Tibial artery (tissue), 4 donors: Measurements from ENCODE around the gene GPR107.
A peak's percentile ranks its signal among the peaks of the same experiment; 100 is the strongest.

ENCODE experiments used
- DNase-seq, 2 donors: peaks; one replicate each; pipeline ENCODE4 v3.0.0-alpha.2; 2019
- H3K27ac ChIP-seq, 2 donors: fragments of 200-600 bp; sonication (generic) in 1 of 2; 1 replicate in 1 of 2; 2 replicates in 1 of 2; pipeline ENCODE4 v1.5.1; 2018 to 2019; ENCODE audit warnings: mild to moderate bottlenecking in 1 of 2
- H3K27me3 ChIP-seq, 2 donors: fragments of 200-600 bp; sonication (generic) in 1 of 2; one replicate each; pipeline versions ENCODE4 v1.5.1 to v1.6.0; 2016 to 2019
- H3K36me3 ChIP-seq, 3 donors: fragments of 200-600 bp; sonication (generic) in 2 of 3; one replicate each; pipeline ENCODE4 v1.5.1; 2016 to 2019; ENCODE audit warnings: mild to moderate bottlenecking in 2 of 3
- H3K4me1 ChIP-seq, 4 donors: fragments of 200-600 bp; sonication (generic) in 2 of 4; 1 replicate in 3 of 4; 2 replicates in 1 of 4; pipeline ENCODE4 v1.5.1; 2016 to 2019
- H3K4me3 ChIP-seq, 2 donors: fragments of 200-600 bp; sonication (generic) in 1 of 2; 1 replicate in 1 of 2; 2 replicates in 1 of 2; pipeline ENCODE4 v1.5.1; 2018 to 2019; ENCODE audit warnings: mild to moderate bottlenecking in 2 of 2
- H3K9me3 ChIP-seq, 3 donors: fragments of 200-600 bp; sonication (generic) in 1 of 3; one replicate each; pipeline ENCODE4 v1.5.1; 2016 to 2019
- intact Hi-C: fragments of 100-400 bp; cut with DNase I; formaldehyde crosslinking; loops from one replicate; pipeline ENCODE4 v1.15.0; 2023; ENCODE audit warnings: low total_unique reads
- TF ChIP-seq, protein P1 (sequence below), 2 experiments: fragments of 200-600 bp in 1 of 2; fragments of 450-650 bp in 1 of 2; IDR thresholded peaks; one replicate each; pipeline ENCODE4 v1.5.1; 2017 to 2019; ENCODE audit warnings: antibody characterized with exemption in 2 of 2, mild to moderate bottlenecking in 1 of 2, moderate library complexity in 1 of 2

GPR107 gene

DNA sequence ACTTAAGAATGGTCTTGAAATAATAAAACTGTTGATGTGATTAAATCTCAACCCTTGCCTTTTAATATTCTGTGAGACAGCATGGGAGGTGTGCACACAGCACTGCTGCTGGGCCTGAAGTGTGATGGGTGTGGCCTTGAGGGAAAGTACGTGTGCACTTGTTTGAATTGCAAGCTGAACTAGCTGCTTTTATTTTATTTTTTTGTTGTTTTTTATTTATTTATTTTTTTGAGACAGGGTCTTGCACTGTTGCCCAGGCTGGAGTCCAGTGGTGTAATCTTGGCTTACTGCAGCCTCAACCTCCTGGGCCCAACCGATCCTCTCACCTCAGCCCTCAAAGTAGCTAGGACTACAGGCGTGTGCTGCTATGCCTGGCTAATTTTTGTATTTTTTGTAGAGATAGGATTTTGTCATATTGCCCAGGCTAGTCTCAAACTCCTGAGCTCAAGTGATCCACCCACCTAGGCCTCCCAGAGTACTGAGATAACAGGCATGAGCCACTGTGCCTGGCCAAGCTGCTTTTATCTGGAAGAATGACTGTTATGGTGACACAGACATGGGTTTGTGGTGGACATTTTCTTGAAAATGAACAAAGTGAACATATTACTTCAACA is 58.9 kb downstream of the GPR107 start:
- intact Hi-C loops: no loop called here
- H3K9me3 ChIP-seq: no peaks in the 10 kb centered on the region
- no peak overlapping the region for H3K27ac ChIP-seq
- peaks cover 24 to 84% (median 50%) of the 10 kb centered on the region in 3 donors for H3K36me3 ChIP-seq
- peaks cover 0 to 4% (median 2%) of the 10 kb centered on the region in 4 donors for H3K4me1 ChIP-seq
- H3K27me3 ChIP-seq: no peaks in the 10 kb centered on the region
- no peak overlapping the region for H3K4me3 ChIP-seq
- TF ChIP-seq, protein P1, sequence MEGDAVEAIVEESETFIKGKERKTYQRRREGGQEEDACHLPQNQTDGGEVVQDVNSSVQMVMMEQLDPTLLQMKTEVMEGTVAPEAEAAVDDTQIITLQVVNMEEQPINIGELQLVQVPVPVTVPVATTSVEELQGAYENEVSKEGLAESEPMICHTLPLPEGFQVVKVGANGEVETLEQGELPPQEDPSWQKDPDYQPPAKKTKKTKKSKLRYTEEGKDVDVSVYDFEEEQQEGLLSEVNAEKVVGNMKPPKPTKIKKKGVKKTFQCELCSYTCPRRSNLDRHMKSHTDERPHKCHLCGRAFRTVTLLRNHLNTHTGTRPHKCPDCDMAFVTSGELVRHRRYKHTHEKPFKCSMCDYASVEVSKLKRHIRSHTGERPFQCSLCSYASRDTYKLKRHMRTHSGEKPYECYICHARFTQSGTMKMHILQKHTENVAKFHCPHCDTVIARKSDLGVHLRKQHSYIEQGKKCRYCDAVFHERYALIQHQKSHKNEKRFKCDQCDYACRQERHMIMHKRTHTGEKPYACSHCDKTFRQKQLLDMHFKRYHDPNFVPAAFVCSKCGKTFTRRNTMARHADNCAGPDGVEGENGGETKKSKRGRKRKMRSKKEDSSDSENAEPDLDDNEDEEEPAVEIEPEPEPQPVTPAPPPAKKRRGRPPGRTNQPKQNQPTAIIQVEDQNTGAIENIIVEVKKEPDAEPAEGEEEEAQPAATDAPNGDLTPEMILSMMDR (IDR thresholded peaks at IDR 0.05): no peak
- no peak for DNase-seq

DNA sequence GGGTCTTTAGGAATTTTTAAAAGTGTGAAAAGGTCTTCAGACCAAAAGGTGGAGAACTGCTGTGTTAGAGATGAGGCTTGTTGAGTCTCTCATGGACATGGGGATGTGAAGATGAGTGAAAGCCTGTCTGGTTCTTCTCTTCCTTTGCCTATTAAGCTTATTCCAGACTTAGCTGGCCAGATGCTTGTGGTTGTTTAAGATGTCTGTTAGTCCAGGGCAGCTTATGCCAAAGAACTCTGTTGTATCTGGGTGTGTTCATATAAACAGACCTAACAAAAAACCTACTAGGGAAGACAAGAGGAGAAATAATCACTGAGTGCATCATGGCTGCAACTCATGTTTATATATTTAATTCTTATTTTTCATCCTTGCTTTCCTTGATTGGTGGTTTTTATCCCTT is 61.0 kb downstream of the GPR107 start:
- Histone ChIP-seq H3K27ac (no peak overlapping the region), H3K4me1 (peaks cover 0 to 21% (median 10%) of the 10 kb centered on the region in 4 donors), H3K27me3 (no peaks in the 10 kb centered on the region), H3K36me3 (peaks cover 17 to 78% (median 40%) of the 10 kb centered on the region in 3 donors), H3K9me3 (no peaks in the 10 kb centered on the region), H3K4me3 (no peak overlapping the region)
- intact Hi-C loops: no loop called here
- no peak for DNase-seq
- TF ChIP-seq, protein P1 (IDR thresholded peaks at IDR 0.05): no peak

DNA sequence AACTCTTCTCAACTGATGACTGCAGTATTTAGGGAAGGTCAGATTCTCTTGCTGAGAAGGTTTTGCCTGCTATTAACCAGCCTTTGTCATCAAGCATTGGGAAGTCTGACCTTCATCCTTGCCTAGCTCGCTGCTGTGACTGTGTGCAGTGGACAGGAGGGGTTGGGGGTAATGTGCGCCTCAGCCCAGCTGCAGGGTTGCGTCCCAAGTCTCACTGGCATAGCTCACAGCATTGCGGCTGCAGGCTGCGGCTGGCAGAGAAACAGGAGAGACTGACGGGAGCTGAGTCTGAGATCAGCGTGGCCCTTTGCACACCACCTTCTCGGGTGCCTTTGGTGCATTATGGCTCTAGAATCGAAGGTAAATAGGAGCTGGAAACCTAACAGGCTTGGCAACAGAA is 62.6 kb downstream of the GPR107 start:
- Histone ChIP-seq H3K4me1 (peaks cover 0 to 21% (median 10%) of the 10 kb centered on the region in 4 donors), H3K27ac (no peak overlapping the region)
- no peak for DNase-seq

DNA sequence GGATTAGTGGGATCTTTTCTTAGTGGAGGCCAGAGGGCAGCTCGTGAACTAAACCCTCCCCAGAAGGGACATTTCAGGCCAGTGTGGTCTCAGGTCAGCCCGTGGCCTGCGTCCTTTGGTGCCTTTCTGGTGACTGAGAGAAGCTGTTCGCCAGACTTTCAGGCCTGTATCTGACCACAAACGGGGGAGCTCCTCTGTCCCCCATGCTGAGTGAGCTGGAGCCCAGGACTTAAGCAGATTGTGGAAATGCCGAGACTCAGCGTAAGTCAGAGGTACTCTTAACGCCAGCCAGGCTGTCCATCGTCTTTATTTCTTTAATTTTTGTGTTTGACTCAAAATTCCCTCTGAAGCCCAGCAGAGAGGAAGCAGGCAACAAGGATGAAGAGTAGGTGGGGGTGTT is 63.7 kb downstream of the GPR107 start:
- TF ChIP-seq, protein P1 (IDR thresholded peaks at IDR 0.05): no peak
- no peak for DNase-seq
- peaks cover 14 to 74% (median 37%) of the 10 kb centered on the region in 3 donors for H3K36me3 ChIP-seq
- intact Hi-C loops: no loop called here
- peaks cover 0 to 21% (median 10%) of the 10 kb centered on the region in 4 donors for H3K4me1 ChIP-seq
- no peak overlapping the region for H3K4me3 ChIP-seq
- H3K27ac ChIP-seq: peak overlapping the region; percentile 72 to 77
- no peaks in the 10 kb centered on the region for H3K27me3 ChIP-seq
- no peaks in the 10 kb centered on the region for H3K9me3 ChIP-seq

More for the DNA sequence above, 62.6 kb downstream of the GPR107 start:
- no peaks in the 10 kb centered on the region for H3K9me3 ChIP-seq
- H3K36me3 ChIP-seq: peaks cover 17 to 78% (median 45%) of the 10 kb centered on the region in 3 donors
- intact Hi-C loops: no loop called here
- TF ChIP-seq, protein P1 (IDR thresholded peaks at IDR 0.05): no peak
- no peak overlapping the region for H3K4me3 ChIP-seq
- H3K27me3 ChIP-seq: no peaks in the 10 kb centered on the region

DNA sequence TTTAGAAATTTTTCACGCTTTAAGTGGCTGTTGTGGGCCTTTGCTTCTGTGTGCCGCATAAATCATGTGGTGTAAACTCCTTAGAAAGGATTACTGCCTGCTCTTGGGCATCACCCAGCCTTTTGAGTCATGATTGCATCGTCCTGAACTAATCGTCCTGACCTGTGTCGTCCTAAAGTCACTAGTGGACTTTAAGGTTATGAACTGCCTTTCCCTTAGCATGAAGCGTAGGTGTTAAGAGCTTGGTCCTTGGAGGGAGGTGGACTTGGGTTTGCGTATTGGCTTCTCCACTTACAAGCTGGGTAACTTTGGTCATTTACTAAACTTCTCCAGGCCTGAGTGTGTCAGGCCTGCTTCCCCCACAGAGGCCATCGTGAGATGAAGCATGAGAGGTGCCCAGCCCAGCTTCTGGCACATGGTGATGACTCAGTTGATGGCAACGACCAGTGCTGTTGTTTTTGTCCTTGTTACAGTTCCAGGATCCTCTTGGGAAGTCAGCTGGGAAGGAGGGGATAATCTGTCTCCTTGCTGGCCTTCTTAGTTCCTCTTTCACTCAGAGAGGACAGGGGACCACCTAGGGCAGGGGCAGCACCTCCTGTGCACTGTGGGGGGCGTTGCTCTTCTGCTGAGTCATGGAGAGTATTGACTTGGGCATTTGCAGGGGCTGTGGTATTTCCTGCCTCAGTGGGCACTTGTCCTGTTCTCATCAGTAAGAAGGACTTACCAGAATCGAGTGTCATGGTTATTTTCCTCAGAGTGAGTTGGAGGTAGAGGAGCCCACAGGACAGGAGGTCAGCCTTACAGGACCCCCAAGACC is 64.3 kb downstream of the GPR107 start:
- DNase-seq: peak; percentile 56 to 82

More for the DNA sequence above, 64.3 kb downstream of the GPR107 start:
- Histone ChIP-seq H3K27me3 (no peaks in the 10 kb centered on the region), H3K27ac (peak overlapping the region; percentile 72 to 77), H3K36me3 (peaks cover 9 to 74% (median 41%) of the 10 kb centered on the region in 3 donors), H3K4me1 (peaks cover 0 to 21% (median 10%) of the 10 kb centered on the region in 4 donors), H3K4me3 (no peak overlapping the region), H3K9me3 (no peaks in the 10 kb centered on the region)
- TF ChIP-seq, protein P1 (IDR thresholded peaks at IDR 0.05): no peak
- intact Hi-C loops: no loop called here
